NCI-H2196 (cell line): ENCODE data around the gene RAB37.

Source experiments
- DNase-seq: peaks from one replicate; lab custom pipeline; 2025; ENCODE audit not compliant: unreplicated experiment; lab: John Stamatoyannopoulos, UW

RAB37 gene

DNA sequence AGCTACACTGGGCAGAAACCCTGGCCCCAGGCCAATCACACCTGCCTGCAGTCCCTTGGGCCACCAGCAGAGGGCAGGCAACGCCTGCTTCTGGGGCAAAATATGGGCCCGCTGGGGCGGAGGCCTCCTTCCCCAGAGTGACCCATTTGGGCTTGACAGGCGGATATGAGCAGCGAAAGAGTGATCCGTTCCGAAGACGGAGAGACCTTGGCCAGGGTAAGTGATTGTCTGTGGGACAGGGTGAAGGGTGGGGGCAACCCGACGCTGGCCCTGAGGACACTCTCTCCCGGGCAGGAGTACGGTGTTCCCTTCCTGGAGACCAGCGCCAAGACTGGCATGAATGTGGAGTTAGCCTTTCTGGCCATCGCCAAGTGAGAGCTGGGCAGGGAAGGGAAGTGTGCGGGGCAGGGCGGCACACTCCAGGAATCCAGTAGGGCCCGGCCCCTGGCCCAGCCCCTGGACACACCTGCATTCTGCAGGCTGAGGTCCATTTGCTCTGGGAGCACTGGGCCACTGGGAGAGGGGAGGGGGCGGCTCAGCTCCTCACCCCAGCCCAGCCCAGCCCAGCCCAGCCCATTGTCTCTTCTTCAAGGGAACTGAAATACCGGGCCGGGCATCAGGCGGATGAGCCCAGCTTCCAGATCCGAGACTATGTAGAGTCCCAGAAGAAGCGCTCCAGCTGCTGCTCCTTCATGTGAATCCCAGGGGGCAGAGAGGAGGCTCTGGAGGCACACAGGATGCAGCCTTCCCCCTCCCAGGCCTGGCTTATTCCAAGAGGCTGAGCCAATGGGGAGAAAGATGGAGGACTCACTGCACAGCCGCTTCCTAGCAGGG is 7.9 kb downstream of the RAB37 start:
- peak; percentile 76 for DNase-seq

DNA sequence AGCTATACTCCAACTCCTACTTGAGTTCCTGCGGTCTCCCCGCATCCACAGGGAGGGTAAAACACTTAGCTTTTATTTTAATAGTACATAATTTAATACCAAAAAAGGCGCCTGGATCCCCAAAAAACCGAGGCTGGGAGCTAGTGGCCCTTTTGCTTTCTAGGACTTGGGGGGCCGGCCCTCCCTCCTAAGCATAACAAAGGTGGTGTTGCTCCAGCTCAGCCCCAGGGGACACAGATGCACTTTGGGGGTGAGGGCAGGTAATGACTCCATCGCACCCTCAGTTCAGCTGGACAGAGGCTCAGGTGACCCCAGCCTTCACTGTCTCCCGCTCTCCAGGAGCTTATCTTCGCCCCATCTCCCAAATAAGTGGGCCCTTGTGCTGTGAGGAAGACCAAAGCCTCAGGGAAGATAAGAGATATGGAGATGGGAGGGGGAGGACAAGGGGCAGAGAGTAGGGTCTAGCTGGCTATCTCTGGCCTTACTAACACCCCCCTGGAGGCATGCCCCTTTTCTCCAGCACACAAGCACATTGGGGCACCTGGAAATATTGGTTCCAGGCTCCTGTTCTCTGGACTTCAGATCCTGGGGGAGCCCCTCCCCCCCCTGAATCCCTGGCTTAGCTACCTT is 8.6 kb downstream of the RAB37 start:
- no peak for DNase-seq

DNA sequence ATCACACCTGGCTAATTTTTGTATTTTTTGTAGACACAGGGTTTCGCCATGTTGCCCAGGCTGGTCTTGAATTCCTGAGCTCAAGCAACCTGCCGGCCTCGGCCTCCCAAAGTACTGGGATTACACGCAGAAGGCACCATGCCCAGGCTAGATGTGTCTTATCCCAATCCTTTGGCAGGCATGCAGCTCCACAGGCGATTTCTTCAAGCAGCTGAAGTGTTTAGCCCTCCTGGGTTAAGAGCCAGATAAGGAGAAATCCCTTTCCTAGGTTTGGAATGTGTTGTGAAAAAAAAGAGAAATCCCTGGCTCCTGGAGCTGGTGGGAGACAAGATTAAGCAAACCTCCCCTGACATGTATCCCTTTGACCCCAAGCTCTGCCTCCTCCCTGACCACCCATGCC is 9.3 kb downstream of the RAB37 start:
- no peak for DNase-seq

DNA sequence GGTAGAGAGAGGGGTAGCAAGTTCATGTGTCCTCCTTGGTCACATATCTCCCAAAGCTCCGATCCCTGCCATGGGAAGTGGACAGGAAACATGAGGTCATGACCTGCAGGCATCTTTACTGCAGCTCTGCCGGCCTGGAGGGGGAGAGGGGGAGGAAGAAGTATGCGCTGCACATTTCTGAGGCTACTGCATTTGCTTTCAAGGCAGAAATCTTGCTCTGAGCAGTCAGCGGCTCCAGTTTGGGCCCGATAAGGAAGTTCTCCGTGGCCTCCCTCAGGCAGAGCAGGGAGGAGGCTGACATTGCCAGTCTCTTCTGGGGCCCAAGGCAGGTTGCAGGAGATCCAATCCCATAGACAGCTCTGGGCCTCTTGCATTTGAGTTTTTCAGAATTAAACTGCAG is 9.9 kb downstream of the RAB37 start:
- DNase-seq: no peak

DNA sequence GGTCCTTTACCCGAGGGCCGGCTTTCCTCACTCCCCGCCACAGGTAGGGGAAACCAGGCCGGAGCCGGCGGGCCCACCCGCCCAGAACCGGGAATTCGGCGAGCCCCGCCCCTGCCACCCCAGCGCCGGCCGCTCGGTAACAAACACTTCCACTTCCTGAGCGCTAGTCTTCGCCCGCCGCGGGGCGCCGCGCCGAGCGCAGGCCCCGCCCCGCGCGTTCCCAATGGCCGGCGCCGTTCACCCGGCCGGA is 11.1 kb downstream of the RAB37 start:
- DNase-seq: no peak

DNA sequence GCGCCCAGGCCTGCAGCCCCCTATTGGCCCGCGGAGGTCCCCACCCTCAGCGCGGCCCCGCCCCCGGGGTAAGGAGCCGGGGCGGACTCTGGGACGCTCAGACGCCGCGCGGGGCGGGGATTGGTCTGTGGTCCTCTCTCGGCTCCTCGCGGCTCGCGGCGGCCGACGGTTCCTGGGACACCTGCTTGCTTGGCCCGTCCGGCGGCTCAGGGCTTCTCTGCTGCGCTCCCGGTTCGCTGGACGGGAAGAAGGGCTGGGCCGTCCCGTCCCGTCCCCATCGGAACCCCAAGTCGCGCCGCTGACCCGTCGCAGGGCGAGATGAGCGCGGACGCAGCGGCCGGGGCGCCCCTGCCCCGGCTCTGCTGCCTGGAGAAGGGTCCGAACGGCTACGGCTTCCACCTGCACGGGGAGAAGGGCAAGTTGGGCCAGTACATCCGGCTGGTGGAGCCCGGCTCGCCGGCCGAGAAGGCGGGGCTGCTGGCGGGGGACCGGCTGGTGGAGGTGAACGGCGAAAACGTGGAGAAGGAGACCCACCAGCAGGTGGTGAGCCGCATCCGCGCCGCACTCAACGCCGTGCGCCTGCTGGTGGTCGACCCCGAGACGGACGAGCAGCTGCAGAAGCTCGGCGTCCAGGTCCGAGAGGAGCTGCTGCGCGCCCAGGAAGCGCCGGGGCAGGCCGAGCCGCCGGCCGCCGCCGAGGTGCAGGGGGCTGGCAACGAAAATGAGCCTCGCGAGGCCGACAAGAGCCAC is 11.6 kb downstream of the RAB37 start, which contains the start of gene NHERF1:
NHERF1 (plus strand) TSS at position 100 of the 750 bp plus-strand sequence; CDS start at position 319, 219 bp downstream.
- peak; percentile 97 for DNase-seq

DNA sequence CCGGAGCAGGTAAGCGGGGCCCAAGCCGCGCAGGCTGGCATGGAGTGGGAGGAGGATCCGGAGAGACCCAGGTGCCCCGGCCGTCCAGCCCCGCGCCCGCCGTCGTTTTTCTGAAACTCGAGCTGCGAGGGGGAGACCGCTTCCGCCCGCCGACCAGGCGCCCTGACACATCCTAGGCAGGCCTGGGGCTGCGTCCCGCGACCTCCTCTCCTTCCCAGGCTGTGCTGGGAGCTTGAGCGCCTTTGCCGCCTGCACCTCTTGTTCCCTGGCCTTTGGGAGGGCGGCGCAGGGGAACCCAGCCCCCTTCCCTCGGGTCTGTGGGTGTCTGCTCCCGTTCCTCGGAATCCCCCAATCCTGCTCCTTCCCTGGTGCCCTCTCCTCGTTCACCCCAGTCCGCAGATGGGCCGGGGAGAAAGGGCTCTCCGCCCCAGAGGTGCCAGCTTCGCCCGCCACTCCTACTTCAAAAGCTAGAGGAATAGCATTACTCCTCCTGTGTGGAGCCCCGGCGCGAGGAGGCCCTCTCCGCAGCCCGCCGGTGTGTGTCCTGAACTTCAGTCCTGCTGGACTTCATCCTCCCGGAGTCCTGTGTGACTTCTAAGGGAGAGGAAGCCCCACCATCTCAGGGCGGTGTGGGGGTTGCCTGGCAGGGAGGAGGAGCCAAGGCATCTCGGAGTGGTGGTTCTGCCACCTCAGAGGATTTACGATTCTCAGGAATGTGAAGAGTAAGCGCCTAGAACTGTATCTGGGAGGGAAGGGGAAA is 12.4 kb downstream of the RAB37 start:
- DNase-seq: no peak

DNA sequence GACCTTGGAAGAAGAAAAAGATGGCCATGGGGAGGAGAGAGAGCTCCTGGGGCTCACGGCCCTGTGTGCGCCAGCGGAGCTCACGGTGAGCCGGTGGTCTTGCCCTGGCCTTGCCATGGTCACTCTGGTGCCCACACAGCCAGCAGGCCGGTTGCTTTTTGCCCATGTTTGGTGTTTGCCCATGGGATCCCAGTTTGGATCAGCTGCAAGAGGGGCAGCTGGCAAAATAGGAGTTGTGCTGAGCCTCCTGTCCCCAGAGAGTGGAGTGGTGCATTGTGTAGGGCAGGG is 12.9 kb downstream of the RAB37 start:
- no peak for DNase-seq

DNA sequence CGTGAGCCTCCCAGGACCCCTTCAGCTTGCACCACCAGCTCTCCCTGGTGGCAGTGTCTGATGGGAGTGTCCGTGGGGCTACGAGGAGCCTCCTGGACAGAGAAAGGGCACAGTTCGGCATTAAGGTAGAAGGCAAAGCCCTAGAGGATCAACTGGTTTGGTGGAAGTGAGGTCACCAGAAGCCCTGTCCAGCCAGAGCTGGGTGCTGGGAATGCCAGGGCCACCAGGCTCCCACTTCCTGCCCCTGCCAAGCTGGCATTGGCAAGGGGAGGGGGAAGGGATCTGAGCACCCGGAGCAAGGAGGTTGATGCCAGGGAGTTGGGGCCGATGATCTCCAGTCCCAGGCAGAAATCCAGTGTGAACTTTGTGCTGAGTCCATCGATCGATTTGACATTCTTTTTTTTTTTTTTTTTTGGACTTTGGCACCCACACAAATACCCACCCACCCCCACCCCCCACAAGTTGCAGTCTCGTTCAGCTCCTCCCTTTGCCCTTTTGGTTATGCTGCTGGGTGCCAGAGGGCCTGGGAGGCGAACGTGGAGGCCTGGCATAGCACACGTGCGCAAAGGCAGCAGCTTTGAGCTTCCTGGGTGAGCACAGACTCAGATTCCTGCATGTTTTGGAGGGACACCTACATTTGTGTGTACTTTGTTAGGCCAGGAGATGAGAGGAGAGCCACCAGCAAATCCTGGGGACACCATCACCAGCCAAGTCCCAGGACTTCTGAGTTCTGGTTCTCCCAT is 13.4 kb downstream of the RAB37 start:
- no peak for DNase-seq

DNA sequence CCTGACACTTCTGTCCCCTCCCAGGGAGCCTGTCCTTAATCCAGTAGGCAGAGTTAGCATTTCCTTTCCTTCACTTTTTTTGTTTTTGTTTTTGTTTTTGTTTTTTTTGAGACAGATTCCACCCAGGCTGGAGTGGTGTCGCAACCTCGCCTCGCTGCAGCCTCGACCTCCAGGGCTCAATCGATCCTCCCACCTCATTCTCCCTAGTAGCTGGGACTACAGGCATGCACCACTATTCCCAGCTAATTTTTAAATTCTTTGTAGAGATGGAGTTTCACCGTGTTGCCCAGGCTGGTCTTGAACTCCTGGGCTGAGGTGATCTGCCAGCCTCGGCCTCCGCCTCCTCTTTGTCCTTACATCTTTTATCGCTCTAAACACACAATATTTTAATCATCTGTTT is 15.4 kb downstream of the RAB37 start:
- DNase-seq: no peak

DNA sequence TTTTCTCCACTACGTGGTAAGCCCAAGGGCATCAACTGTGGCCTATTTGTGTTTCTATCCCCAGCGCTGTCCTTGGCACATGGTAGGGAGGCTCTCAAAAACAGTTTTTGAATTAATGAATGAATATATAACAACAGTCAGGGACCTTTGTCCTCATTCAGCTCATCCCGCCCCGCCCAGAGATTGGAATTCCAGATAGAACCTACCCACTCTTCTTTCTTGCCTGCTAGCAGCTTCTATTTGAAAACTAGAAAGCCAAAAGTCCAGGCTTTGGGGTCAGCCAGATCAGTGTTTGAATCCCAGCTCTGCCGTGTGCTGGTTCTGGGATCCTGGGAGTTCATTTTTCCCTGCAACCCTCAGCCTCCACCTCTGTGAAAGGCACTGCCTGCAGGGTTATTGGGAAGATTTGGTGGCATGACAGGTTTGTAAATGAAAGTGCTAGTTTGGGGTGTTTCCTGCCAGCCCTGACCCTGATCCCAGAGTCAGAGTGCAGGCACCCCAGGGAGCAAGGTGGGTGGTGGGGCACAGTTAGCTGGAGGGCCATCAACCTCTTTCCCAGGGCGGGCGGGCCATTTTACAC is 15.9 kb downstream of the RAB37 start:
- DNase-seq: no peak

DNA sequence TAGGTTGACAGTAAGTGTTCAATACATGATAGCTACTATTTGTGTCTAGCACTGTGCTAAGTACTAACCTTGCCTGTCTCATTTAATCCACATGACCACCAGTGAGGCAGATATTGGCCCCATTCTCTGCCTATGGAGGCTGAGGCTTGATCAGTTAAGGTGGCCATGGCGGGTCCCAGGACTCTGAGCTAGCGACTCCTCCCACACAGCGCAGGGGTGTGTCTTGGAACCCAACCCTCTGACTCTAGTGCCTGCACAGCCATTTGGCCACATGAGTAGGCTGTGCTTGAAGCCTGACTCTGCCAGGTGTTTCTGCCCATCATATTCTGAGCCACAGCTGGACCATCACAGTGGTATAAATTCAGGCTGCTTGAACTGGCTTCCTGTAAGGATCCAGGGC is 17.8 kb downstream of the RAB37 start:
- no peak for DNase-seq

DNA sequence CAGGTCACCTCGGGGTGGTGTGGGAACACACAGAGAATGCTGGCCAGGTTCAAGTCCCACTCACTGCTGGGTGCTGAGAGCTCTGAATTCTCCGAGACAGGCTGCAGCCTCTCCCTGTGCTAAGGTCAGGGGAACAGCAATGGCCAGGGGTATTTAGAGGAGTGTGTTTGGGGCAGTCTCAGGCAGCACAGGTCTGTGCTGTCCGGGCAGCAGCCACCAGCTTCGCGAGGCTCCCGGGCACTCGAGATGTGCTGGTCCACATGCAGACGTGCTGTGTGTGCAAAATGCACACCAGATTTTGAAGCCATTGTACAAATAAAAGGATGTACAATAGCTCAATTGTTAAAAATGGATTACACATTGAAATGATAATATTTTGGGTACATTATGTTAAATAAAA is 18.5 kb downstream of the RAB37 start:
- DNase-seq: no peak

DNA sequence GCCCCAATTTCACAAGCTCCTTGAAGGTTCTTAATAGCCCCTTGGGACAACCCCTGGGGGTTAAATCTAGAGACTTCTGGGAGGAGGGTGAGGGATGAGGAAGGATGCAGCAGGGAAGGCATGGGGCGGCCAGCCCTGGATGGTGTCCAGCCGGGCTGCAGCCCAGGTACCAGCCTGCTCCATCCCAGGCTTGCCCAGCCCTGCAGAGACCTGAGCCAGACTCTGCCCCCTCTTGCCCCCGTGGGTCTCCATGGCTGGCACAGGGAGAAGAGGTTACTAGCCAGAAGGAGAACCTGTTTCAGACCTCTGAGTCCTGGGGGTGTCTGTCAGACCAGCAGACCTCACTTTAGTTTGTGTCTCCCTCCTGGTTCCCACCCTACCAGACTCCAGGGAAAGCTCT is 19.8 kb downstream of the RAB37 start:
- no peak for DNase-seq

DNA sequence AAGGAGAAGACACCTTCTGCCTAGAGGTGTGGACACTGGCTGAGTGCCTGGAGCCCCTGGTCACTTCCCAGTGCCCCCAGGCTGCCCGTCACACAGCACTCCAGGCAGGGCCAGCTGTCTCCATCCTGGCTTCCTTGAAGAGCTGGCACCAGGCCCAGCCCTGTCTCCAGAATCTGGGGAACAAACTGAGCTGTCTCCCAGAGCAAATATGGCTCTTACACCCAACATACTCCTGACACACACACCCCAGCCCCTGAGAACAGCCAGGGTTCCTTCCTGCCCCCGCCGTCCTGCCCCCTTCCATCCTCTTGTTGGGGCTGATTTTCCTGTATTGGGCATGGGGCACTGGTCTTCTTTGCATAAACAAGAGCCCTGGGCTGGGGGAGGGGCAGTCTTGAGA is 20.4 kb downstream of the RAB37 start:
- peak; percentile 19 for DNase-seq

DNA sequence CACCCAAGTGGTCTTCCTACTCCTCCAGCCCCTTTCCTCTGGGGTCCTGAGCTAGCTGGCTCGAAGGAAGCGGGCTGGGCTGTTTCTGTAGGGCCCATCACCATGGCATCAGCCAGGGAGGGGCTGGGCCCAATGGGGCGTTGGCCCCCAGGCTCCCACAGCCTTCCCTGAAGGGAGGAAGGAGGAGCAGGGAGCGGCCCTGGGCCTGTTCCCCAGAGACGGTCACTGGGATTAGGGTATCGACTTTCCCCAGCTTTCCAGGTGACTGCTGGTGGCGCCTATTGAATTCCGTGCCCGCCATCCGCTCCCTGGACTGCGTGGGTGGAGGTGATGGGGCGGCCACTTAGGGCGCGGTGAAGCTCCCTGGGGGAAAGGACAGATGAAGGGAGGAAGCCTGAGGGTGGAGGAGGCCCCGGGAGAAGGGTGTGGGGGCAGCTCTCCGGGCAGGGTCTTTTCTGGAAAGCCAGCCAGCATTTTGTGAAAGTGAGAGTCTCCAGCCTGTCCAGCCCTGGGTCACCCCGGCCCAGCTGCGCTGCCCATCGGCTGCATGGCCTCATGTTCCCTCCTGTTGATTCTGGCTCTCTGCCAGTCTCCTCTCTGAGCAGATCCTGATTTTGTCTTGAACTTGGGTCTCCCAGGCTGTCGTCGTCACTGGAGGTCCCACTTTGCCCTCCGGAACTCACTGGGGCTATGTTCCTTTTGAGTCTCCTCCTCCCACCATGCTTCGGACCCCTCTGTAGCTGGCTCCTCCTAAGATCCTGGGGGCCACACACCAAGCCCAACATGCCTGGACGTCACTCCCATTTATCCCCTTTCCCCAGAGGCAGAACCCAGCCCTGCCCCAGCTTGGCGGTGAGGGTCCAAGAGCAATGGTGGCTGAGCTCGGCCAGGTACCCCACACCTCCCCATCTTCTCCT is 21.1 kb downstream of the RAB37 start:
- peak; percentile 52 for DNase-seq

DNA sequence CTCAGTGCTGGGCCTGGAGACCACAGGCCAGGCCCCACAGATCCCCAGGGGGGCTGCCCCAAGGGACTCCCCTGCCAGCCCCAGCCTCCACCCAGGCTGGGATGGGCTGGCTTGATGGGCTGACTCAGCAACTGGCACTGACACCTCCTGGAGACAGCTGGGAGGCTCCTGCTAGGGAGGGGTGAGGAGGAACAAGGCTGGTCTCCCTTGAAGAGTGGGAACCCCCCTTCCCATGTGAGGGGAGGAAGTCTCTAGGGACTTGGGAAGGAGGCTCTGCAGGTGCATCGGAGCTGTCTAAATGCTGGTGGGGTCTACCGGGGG is 21.8 kb downstream of the RAB37 start:
- no peak for DNase-seq

DNA sequence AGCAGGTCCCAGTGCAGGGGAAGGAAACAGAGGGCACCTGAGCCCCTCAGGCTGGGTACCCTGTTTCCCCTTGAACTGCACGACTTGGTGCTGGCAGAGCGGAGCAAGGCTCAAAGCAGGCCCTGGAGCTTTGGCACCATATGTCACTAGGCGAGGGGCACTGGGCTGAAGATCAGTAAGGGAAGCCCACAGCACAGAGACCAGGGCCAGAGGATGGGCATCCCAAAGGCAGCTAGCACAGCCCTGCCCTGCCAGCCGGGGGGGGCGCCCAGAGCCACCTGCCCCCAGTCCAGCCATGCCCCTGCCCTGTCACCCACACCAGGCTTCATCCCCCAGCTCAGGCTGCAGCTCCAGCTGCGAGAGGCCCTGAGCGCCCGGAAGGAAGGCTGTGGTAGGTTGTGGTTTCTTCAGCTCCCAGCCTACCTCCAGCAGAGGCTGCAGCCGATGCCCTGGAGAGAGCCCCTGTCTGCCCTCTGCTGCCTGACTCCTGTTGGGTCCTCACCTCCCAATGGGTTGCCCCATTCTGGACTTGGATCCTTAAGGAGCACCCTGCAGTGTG is 22.3 kb downstream of the RAB37 start:
- DNase-seq: no peak

DNA sequence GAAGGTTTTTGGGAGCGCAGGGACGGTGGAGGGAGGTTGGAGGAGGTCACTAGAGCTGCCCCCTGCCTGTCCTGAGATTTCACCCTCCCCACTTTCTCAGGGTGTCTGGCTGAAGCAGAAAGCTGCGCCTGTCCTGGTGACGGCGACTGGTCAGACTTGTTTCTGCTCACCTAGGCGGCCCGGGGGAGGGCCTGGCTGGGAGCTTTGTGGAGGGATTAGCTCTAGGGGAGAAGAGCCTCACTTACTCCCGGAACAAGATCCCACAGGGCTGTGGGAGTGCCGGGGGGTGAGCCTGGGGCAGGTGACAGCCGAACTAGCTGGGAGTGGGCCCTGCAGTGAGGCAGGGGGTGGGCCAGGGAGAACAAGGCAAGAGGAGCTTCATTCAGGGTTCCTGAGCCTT is 22.9 kb downstream of the RAB37 start:
- DNase-seq: peak; percentile 21
